ENCODE data around the gene APC.
"Not testable (repeated sequence)": the region's sequence is repeated elsewhere in the genome, so short reads cannot be mapped to it uniquely, and the experiment has no call there.

The APC gene

DNA sequence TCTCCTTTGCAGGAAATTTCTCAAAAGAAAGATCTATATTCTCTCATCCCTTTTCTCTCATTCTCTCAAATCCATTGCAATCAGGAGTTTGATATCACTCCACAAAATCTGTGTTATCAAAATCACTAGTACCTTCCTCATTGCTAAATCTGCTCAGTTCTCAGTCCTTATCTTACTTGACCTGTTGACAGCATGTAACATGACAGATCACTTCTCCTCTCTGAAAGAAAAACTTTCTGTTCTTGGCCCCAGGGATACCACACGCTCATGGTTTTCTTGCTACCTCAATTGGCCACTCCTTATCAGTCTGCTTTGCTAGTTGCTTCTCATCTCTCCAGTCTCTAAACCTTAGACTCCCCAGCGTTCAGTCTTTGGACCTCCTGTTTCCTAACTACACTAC is 145.5 kb downstream of the APC start:
- ChIA-PET POLR2A (ENCODE audit: low non-redundant PET) (no interaction called here), CTCF (interaction anchor here (0.6 kb wide), 1 partner anchor 18 kb away, joined by 3 read pairs; no protein-coding TSS in a partner anchor)
- no peak overlapping the region for H3K27ac ChIP-seq
- no peak for DNase-seq (ENCODE audit: low spot score)
- TF ChIP-seq, protein P1, sequence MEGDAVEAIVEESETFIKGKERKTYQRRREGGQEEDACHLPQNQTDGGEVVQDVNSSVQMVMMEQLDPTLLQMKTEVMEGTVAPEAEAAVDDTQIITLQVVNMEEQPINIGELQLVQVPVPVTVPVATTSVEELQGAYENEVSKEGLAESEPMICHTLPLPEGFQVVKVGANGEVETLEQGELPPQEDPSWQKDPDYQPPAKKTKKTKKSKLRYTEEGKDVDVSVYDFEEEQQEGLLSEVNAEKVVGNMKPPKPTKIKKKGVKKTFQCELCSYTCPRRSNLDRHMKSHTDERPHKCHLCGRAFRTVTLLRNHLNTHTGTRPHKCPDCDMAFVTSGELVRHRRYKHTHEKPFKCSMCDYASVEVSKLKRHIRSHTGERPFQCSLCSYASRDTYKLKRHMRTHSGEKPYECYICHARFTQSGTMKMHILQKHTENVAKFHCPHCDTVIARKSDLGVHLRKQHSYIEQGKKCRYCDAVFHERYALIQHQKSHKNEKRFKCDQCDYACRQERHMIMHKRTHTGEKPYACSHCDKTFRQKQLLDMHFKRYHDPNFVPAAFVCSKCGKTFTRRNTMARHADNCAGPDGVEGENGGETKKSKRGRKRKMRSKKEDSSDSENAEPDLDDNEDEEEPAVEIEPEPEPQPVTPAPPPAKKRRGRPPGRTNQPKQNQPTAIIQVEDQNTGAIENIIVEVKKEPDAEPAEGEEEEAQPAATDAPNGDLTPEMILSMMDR (conservative IDR thresholded peaks at IDR 0.05; ENCODE audit: low read depth), result no peak

DNA sequence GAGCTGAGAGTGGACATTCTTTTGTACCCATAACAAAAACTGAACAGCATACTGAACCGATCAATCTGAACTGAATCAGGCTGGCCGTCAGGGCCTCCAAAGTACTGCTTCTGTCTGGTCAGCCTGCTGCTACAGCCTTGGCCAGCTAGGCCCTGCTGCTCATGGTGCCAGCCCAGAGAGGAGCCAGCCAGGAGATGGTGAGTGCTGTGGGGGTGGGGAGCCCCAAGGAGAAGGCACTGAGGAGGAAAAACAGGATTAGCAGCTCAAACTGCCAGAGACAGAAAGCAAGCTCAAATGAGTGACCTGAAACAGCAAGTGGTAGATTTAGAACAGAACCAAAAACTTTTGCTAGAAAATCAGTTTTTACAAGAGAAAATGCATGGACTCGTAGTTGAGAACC is 147.3 kb downstream of the APC start:
- no peak for DNase-seq (ENCODE audit: low spot score)
- H3K27ac ChIP-seq, result no peak overlapping the region
- TF ChIP-seq, protein P1 (conservative IDR thresholded peaks at IDR 0.05; ENCODE audit: low read depth), result no peak
- ChIA-PET CTCF (interaction anchor here (0.6 kb wide), 1 partner anchor 244 kb away, joined by 3 read pairs; no protein-coding TSS in a partner anchor), POLR2A (ENCODE audit: low non-redundant PET) (no interaction called here)

DNA sequence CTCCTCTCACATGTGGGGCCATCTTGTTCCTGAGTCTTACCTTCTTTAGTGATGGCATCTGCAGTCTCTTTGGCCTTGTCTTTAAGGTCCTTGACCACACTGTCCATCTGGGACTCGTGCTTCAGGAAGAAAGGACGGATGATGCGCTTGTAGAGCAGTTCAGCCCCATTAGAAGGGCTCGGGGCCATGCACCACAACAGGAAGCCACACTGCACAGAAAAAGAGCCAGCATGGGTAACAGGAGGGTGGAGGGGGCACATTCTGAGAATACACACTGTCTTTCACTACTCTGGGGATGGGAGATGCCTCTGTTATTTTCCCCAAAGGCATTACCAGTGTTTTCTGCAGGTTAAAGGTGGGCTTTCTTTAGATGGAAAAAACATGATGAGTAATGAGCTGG is 149.3 kb downstream of the APC start:
- DNase-seq (ENCODE audit: low spot score), result no peak
- TF ChIP-seq, protein P1 (conservative IDR thresholded peaks at IDR 0.05; ENCODE audit: low read depth), result no peak
- CTCF ChIA-PET, result interaction anchor here (0.7 kb wide), 1 partner anchor 1114 kb away, joined by 3 read pairs; no protein-coding TSS in a partner anchor
- H3K27ac ChIP-seq, result no peak overlapping the region
- POLR2A ChIA-PET (ENCODE audit: low non-redundant PET), result no interaction called here

DNA sequence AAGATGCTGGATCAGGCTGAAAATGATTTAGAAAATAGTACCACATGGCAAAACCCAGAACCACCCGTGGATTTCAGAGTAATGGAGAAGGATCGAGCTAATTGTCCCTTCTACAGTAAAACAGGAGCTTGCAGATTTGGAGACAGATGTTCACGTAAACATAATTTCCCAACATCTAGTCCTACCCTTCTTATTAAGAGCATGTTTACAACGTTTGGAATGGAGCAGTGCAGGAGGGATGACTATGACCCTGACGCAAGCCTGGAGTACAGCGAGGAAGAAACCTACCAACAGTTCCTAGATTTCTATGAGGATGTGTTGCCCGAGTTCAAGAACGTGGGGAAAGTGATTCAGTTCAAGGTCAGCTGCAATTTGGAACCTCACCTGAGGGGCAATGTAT is 154.4 kb downstream of the APC start:
- DNase-seq (ENCODE audit: low spot score); POLR2A ChIA-PET (ENCODE audit: low non-redundant PET); H3K27ac ChIP-seq; CTCF ChIA-PET: not testable (repeated sequence)

DNA sequence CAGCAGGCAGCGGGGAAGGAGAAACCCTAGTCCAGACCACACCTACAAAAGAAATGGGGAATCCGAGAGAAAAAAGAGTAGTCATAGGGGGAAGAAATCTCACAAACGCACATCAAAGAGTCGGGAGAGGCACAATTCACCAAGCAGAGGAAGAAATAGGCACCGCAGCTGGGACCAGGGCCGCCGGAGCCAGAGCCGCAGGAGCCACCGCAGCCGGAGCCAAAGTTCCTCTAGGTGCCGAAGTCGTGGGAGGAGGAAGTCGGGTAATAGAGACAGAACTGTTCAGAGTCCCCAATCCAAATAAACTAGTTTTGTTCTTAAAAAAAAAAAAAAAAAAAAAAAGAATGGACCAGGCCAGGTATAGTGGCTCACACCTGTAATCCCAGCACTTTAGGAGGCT is 155.1 kb downstream of the APC start:
- ChIA-PET CTCF (no interaction called here), POLR2A (ENCODE audit: low non-redundant PET) (no interaction called here)
- TF ChIP-seq, protein P1 (conservative IDR thresholded peaks at IDR 0.05; ENCODE audit: low read depth), result no peak
- H3K27ac ChIP-seq, result no peak overlapping the region
- no peak for DNase-seq (ENCODE audit: low spot score)

DNA sequence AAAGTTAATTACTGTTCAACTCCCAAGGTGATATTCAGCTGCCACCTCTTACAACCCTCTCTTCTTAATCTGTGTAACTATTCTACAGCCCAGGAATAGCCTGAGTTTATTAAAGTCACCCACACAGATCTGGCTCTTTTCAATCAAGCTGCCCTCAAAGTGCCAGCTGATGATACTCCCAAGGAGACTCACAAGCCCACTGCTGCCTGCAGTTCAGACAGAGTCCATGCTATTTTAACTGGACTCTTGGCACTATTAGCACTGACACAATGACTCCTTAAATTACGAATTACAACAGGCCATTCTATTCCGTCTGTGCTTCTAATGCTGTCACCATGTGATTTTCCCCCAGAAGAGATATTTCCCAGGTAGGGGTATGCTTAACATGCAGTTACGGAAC is 158.0 kb downstream of the APC start:
- POLR2A ChIA-PET (ENCODE audit: low non-redundant PET), result no interaction called here
- no peak overlapping the region for H3K27ac ChIP-seq
- CTCF ChIA-PET, result no interaction called here
- TF ChIP-seq, protein P1 (conservative IDR thresholded peaks at IDR 0.05; ENCODE audit: low read depth), result no peak
- DNase-seq (ENCODE audit: low spot score), result no peak
